ENCODE measurements around the gene FAM120A. TPM values are rescaled to one million over a fixed set of nuclear protein-coding genes. Genes with fewer than 3 reads are reported as not detected.

FAM120A gene
- total RNA-seq, 1 experiment from 2014 or later = 162 TPM

DNA sequence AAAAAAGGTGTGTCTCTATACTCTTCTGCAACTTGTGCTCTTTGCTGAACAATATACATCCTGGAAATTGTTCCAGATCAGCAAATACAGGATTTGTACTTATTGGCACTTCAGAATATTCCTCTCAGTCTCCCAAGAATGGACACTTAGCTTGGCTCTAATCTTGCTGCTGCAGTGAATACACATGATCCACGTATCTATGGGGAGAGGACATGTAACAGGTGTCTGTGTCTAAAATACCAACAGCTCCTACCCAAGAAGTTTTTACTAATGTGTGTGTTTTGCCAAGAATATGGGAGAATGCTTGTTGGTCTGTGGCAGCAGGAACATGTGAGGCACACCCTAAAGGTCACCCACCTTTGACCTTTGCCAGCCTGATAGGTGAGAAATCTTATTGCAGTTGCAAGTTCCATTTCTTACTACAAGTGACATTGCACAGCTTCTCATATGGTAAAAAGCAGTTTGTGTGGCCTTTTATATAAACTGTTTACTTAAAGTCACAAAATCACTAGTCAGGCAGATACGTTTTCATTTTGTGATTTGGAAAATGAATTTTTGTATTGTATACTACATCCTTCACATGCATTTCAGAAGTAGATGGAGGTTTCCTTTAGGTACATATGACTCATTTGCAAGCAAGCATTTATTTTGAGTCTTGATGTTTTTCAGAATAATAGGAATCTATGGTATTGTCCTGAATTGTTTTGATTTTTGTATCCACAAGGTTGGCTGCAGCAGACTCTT, 160.7 kb downstream of the FAM120A start:
- no TSS peak for BruUV-seq (replicated peaks)
- H3K36me3 Mint-ChIP-seq (ENCODE audit: insufficient read depth, unreplicated experiment) = peaks cover 7% of the 10 kb centered on the region
- intact Hi-C loops (cut with micrococcal nuclease) = no loop called here
- H3K27ac Mint-ChIP-seq (ENCODE audit: low read depth, unreplicated experiment) = peak overlapping the region; percentile 3
- H3K4me1 Mint-ChIP-seq (ENCODE audit: insufficient read depth, unreplicated experiment) = peaks cover 5% of the 10 kb centered on the region
- H3K4me3 Mint-ChIP-seq (ENCODE audit: unreplicated experiment) = no peak overlapping the region
- no peaks in the 10 kb centered on the region for H3K27me3 Mint-ChIP-seq (ENCODE audit: insufficient read depth, unreplicated experiment)
- TF ChIP-seq, protein P1, sequence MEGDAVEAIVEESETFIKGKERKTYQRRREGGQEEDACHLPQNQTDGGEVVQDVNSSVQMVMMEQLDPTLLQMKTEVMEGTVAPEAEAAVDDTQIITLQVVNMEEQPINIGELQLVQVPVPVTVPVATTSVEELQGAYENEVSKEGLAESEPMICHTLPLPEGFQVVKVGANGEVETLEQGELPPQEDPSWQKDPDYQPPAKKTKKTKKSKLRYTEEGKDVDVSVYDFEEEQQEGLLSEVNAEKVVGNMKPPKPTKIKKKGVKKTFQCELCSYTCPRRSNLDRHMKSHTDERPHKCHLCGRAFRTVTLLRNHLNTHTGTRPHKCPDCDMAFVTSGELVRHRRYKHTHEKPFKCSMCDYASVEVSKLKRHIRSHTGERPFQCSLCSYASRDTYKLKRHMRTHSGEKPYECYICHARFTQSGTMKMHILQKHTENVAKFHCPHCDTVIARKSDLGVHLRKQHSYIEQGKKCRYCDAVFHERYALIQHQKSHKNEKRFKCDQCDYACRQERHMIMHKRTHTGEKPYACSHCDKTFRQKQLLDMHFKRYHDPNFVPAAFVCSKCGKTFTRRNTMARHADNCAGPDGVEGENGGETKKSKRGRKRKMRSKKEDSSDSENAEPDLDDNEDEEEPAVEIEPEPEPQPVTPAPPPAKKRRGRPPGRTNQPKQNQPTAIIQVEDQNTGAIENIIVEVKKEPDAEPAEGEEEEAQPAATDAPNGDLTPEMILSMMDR (IDR thresholded peaks at IDR 0.05; ENCODE audit: unreplicated experiment) = no peak
- CTCF ChIA-PET = no interaction called here
- no peak for DNase-seq (ENCODE audit: unreplicated experiment)
- H3K9me3 Mint-ChIP-seq (ENCODE audit: unreplicated experiment) = peaks cover 25% of the 10 kb centered on the region
- POLR2A ChIA-PET = no interaction called here

DNA sequence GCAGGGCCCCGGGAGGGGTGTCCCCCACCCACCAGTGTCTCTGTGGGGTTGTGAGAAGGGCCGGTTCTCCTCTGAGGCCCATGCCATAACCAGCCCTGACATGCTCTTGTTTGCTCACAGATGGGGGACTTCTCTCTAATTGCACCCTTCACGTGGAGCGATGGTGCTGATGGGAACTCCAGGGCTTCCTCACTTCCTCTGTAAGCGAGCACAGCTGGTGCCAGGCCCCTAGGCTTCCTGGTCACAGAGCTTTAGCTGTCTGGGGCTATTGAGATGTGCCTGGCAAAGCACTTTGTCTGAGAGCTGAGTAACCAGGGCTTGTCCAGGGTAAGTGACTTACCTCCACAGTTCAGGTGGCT, 161.3 kb downstream of the FAM120A start:
- Mint-ChIP-seq H3K4me3 (ENCODE audit: unreplicated experiment) (no peak overlapping the region), H3K27ac (ENCODE audit: low read depth, unreplicated experiment) (peak overlapping the region; percentile 3), H3K9me3 (ENCODE audit: unreplicated experiment) (peaks cover 21% of the 10 kb centered on the region), H3K36me3 (ENCODE audit: insufficient read depth, unreplicated experiment) (peaks cover 7% of the 10 kb centered on the region), H3K4me1 (ENCODE audit: insufficient read depth, unreplicated experiment) (peaks cover 5% of the 10 kb centered on the region), H3K27me3 (ENCODE audit: insufficient read depth, unreplicated experiment) (no peaks in the 10 kb centered on the region)
- DNase-seq (ENCODE audit: unreplicated experiment) = no peak
- no TSS peak for BruUV-seq (replicated peaks)
- ChIA-PET POLR2A (no interaction called here), CTCF (no interaction called here)
- TF ChIP-seq, protein P1 (IDR thresholded peaks at IDR 0.05; ENCODE audit: unreplicated experiment) = no peak
- intact Hi-C loops (cut with micrococcal nuclease) = no loop called here

DNA sequence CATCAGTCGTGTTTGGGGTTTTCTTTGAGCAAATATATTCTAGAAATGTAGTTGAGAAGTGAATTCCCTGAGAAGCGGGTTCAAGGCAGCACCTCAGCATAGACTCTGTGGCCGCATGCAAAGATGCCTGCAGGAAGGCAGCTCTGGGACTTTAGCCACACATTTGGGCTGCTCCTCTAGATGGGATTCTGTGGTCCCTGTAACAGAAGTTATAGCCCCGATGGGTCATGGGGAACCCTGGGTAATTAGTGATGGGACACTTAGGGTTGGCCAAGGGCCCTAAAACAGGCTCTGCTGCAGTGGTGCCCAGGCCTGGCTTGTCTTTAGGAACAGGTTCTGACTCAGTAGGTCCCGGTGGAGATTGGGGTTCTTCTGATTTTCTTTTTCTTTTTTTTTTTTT, 161.7 kb downstream of the FAM120A start:
- Mint-ChIP-seq H3K4me3 (ENCODE audit: unreplicated experiment) (no peak overlapping the region), H3K4me1 (ENCODE audit: insufficient read depth, unreplicated experiment) (peaks cover 5% of the 10 kb centered on the region), H3K27me3 (ENCODE audit: insufficient read depth, unreplicated experiment) (no peaks in the 10 kb centered on the region), H3K9me3 (ENCODE audit: unreplicated experiment) (peaks cover 18% of the 10 kb centered on the region), H3K36me3 (ENCODE audit: insufficient read depth, unreplicated experiment) (peaks cover 7% of the 10 kb centered on the region), H3K27ac (ENCODE audit: low read depth, unreplicated experiment) (peak overlapping the region; percentile 3)
- no TSS peak for BruUV-seq (replicated peaks)
- ChIA-PET POLR2A (no interaction called here), CTCF (no interaction called here)
- intact Hi-C loops (cut with micrococcal nuclease) = no loop called here
- TF ChIP-seq, protein P1 (IDR thresholded peaks at IDR 0.05; ENCODE audit: unreplicated experiment) = no peak
- no peak for DNase-seq (ENCODE audit: unreplicated experiment)

DNA sequence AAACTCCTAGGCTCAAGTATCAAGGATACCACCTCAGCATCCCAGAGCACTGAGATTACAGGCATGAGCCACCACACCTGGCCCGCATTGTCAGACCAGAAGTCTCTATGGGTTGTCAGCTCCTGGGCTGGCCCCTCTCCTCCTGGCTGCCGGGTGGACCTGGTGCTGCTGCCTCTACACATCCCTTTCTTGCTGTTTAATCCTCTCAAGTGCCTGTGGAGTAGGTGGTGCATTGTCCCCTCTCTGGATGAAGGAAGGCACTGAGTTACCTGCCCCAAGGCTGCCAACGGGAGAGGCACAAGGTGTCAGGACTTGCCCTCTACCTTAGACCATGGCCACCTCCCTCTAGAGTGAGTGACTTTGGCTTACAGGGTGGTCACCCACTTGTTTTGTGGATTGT, 162.3 kb downstream of the FAM120A start:
- no peaks in the 10 kb centered on the region for H3K27me3 Mint-ChIP-seq (ENCODE audit: insufficient read depth, unreplicated experiment)
- BruUV-seq (replicated peaks) = no TSS peak
- H3K27ac Mint-ChIP-seq (ENCODE audit: low read depth, unreplicated experiment) = no peak overlapping the region
- ChIA-PET POLR2A (no interaction called here), CTCF (no interaction called here)
- H3K36me3 Mint-ChIP-seq (ENCODE audit: insufficient read depth, unreplicated experiment) = peaks cover 7% of the 10 kb centered on the region
- intact Hi-C loops (cut with micrococcal nuclease) = no loop called here
- no peak overlapping the region for H3K4me3 Mint-ChIP-seq (ENCODE audit: unreplicated experiment)
- TF ChIP-seq, protein P1 (IDR thresholded peaks at IDR 0.05; ENCODE audit: unreplicated experiment) = no peak
- peaks cover 5% of the 10 kb centered on the region for H3K4me1 Mint-ChIP-seq (ENCODE audit: insufficient read depth, unreplicated experiment)
- peaks cover 15% of the 10 kb centered on the region for H3K9me3 Mint-ChIP-seq (ENCODE audit: unreplicated experiment)
- DNase-seq (ENCODE audit: unreplicated experiment) = no peak
